ENCODE measurements around the gene DOK5.

The DOK5 gene

GRCh38 chr20:54619682-54620081, 144.3 kb downstream of the DOK5 start:
- no peak for DNase-seq

DNA sequence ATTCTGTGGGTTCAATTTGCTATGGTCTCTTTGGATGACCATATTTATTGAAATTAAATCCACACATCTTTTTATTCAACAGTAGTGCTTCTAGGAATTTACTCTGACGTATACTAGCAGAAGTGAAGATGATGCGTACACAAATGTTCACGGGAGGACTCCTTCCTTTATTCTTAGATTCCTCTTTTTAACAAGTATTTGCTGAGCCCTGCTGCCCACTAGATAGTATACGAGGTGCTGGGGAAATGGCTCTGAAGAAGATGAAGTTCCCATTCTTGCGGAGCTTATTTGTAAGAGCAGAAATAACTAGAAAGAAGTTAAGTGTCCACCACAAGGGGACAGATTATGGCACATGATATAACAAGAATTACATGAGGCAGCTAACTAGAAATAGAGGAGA, 145.2 kb downstream of the DOK5 start:
- DNase-seq, result no peak

DNA sequence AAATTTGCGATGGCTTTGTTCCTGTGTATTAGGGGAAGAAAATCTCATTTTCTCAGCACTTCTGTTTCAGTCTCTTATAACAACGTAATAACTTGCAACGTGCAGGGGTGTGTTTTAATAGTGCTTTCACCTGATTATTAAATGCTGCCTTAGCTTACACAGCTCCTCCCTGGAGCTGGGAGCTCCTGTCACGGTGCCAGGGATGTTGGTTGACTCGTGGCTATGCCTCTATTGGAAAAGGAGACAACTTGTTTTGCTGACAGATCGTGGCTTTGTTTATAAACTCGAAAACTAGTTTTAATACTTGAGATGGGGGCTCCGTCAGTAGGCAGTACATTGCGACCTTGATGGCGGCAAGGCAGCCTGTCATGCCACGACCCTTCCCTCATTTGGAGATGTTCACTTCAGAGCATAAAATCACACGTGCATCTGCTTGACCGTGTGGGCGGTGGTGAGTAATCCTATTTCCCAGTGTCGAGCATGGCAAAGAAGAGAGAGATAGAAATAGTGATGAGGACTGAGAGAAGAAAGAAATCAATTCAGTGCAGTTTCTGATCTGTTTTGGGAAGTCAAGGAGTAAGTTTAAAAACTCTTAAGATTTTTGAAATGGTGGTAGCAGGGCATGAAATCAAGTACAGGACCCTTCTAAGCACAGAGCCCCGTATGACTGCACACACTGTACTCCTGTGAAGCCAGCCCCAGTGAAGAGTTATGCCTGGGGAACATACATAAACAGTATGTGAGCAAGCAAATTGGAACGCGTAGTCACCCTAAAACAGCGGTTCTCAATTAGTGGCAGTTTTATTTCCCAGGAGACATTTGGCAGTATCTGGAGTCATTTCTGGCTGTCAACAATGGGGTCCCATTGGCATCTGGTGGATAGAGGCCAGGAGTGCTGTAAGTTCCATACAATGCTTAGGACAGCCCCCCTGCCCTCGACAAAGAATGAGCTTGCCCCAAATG, 147.2 kb downstream of the DOK5 start:
- no peak for DNase-seq

- DNase-seq, result no peak
Observed at GRCh38 chr20:54623991-54624569, 148.7 kb downstream of the DOK5 start.

DNA sequence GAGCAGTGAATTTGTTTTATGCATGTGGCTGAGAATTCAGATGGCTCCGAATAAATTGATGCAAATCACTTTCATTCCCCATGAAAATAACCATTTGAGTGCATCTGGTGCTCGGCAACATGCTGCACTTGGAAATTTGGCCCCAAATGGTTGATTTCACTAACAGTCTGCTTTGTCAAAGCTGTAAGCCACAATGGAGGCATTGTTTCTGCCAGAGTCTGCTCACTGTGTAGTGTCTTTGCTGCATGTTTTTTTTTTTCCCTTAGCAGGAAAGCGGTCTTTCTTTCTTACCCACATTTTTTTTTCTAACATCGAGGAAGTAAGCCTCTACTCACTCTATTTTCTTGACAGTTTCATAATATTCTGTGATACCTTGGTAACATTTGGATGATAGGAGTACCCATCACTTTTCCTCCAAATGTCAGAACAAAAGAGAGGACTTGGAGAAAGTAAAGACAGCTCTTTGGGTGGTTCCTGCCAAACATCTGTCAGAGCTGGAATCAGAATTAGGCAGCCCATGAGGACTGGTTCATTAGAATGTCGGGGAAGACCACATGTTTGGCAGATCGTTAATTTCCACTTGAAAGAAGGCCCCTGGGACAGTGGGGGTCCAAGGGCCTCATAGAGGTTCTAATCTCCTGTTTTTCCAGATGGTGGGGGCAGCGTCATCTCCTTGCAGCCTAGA, 149.5 kb downstream of the DOK5 start:
- no peak for DNase-seq

DNA sequence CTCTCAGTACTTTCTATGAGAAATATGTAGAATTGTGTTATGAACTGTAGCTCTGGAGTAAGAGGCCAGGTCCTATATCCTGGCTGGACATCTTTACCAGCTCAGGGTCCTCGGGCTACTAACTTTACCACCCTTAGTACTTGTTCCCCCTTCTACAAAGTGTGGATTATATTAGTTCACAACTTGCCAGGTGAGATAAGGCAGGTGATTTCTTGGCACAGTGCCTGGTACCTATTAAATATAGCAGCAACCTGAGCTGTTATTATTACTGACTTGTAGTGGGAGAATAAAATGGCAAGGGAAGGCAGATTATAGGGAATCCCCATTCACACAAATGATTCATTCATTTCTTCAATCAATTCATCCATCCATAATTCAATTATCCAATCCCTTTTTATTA, 150.1 kb downstream of the DOK5 start:
- DNase-seq, result no peak

DNA sequence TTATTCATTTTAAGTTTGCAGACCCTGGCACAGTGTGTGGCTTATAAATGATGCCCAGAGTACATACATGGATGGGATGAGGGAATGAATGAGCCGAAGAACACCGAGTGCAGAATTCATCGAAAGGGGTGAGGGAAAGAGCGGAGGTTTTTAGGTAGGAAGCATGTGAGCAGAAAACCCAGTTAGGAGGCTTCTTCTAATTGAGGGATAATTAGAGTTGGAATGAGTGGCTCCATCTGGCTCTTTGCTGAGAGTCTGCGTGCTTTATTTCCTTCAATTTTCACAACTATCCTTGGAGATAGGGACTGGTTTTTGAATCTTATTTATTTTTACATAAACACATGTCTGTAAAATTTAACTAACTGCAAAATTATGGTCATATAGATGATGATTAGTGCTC, 150.7 kb downstream of the DOK5 start:
- DNase-seq, result no peak

DNA sequence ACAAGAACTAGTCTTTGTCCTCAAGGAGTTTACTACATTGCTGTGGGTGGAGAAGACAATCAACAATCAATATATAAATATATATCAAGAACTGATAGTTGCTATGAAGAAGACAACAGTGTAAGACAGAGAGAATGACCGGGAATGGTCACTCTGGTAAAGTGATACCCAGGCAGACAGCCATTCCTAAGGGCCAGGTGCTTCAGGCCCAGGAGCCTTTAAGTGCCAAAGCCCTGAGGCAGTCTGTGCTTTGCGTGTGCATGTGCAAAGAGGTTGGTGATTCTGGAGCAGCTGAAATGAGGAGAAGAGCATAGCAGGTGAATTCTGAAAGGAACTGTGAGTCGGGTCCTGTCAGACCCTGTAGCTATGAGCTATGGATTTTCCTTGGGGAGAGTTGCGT, 154.2 kb downstream of the DOK5 start:
- no peak for DNase-seq

DNA sequence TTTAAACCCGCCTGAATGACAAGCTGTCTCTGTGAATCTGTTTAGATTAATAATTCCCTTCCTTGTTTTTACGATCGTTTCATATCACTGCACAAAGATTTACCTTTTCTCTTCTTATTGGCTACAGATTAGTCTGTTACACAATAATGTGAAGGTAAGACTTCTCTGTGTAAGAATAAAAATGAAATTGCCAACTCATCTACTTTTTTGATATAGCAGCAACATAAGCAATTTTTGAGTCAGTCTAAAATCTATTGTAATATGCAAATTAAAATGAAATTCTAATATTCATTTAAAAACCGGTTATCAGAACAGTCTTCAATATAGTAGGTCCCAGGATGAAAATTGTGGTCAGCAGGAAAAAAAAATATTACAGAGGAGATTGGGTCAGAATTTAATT, 155.2 kb downstream of the DOK5 start:
- DNase-seq, result no peak

DNA sequence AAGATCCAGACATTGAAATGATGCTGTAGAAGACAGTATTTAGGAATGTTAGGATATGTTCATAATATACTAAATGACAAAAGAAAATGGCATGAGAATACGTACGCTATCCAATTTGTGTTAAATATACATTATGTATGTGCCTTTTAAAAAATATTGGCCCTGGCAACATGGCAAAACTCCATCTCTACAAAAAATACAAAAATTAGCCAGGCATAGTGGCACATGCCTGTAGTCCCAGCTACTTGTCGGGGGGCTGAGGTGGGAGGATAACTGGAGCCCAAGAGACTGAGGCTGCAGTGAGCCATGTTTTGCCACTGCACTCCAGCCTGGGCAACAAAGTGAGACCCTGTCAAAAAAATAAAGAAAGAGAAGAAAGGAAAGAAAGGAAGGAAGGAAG, 155.7 kb downstream of the DOK5 start:
- no peak for DNase-seq

DNA sequence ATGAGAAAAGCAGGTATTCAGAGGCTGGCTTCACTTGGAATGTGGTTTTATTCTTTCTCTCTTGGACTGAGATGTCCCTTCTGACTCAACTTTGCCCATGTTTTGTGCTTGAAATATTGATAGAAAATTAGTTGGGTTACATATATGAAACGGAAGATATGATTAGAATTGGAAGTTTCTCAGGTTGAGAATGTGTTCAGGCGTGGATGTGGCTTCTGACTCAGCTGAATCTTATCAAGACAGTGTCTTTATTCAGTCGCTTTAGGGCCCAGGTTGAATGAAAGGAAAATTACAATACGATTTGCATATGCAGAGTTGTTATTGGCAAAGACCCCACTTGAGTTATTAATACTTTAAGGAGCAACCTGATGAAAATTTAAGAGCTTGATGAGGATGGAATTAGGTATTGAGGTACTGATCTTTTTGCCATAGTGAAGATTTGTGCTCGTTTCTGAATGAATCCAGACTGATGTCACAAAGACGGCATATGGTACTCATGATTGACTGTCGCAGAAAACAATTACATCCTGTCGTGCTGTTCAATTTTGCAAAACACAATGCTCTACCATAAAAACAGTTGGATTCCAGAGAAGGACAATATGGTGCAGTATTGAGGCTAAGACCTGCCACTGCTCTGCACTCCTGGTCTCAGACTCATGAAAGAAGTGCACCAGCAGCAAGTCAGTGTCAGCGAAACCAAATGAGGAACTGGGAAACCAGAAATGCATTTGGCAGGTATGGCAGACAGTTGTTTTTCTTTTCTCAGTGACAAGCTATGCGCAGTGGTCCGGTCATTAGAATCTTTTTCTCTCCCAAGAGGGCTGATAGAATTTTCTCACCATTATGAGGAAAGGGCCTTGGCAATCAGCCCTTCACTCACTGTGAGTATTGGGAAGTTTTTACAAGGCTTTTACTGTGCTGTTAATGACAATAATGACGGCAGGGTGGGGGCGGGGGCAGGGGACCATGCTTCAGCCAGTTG, 158.3 kb downstream of the DOK5 start:
- no peak for DNase-seq

- no peak for DNase-seq
Observed at GRCh38 chr20:54636575-54636974, 161.2 kb downstream of the DOK5 start.

GRCh38 chr20:54639941-54640340, 164.5 kb downstream of the DOK5 start:
- no peak for DNase-seq

DNA sequence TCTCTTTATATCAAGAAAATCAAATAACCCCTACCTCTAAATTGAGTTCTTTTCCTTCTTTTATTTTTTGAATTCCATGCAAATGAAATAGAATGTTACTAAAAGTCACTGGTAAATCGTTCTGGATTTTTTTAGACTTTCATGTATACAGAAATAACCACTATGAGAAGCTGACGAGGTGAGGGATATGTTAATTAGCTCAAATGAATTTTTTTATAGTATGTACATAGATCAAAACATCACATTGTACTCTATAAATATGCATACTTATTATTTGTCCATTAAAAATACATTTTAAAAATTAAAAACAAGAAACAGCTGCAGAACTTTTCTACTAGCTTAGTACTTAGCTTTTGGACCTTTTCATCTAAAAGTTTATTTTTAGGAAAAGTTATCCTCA, 165.4 kb downstream of the DOK5 start:
- no peak for DNase-seq

DNA sequence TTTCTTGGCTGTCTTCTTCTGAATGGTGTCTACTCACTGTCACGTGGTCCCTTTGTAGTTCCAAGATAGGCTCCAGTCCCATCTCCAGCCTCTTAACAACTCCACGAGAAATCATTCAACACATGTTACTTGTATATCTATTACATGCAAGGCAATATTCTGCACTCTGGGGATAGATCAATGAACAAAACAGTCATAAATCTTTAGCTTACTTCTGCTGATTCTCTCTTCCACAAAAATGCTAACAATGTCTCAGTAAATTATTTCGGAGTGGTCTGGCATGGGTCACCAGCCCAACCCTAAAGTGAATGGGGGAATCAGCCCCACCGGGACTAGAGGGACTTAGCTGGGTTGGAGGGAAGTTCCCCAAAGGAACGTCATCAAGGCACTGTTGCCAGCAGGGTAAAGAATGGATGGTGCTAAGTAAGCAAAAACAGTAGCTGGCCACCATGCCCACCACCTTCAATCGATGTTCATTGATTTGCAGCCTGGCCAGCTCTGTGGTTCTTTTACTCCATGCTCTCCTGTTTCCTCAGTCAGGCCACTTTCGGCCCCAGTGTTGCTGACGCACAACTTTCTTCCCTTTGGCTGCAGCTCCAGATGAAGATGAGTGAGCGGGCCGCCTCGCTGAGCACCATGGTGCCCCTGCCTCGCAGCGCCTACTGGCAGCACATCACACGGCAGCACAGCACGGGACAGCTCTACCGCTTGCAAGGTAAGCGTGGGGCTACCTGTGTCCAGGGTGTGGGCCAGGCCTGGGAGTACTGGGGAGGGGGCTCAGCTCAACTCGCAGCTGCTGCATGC, 167.7 kb downstream of the DOK5 start:
- no peak for DNase-seq

GRCh38 chr20:54643761-54644160, 168.4 kb downstream of the DOK5 start:
- DNase-seq, result no peak

DNA sequence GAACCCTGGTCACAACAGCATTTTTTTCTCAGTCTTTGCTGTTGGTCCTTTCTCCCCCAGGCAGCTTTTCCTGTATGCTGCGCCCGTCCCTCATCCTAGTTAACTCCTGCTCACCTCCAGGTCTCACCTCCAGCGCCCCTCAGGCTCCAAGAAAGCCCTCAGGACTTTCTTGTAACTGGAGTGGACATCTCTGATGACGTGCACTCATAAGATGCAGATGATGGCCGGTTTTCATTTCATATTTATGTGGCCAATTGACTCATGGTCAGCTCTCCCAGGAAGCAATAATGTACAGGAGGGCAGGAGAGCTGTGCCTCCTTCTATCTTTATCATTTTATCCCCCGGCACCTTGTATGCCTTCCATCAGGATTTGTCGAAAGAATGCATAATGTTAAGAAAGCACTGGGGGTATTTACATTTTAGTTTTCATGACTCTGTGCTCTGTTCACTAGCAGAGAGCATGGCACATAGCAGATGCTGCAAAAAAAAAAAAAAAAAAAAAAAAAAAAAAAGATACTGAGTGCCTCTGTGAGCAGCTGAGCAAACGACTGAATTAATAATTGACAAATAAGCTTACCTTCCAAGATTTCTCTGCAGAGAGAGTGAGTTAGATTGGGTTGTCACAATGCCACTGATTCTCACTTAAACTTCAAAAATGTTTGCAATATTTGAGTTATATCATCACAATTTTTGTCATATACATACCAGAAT, 170.2 kb downstream of the DOK5 start:
- no peak for DNase-seq

- DNase-seq, result no peak
Observed at GRCh38 chr20:54646156-54646517, 170.7 kb downstream of the DOK5 start.

DNA sequence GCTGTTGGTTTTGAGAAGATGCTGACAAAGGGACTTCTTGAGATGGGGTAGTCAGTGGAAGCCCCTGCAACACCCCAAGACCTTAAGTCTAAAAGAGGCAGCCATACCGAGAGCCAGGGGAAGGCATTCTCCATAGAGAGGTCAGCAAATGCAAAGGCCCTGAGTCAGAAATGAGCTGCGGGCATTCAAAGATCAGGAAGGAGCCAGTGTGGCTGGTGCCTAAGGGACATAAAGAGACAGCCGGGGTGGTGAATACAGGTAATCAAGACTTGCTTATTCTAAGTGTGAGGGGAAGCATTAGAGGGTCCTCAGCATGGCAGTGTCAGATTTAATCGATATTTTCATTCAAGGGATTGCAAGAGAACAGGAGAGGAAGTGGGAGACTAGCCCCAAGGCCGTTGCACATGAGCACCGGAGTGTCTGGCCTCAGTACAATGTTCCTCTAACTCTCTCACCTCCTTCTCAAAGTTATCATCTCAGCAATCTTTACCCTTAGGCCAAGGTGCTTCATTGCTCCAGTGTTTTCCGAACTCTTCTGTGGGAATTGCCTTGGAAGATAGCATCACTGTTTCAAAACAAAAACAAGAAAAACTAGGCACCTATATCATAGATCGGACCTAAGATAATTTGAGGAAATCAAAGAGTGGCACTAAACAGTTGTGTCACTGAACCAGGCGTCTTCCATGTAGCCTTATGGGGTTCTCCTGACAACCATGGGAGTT, 173.2 kb downstream of the DOK5 start:
- DNase-seq, result no peak

DNA sequence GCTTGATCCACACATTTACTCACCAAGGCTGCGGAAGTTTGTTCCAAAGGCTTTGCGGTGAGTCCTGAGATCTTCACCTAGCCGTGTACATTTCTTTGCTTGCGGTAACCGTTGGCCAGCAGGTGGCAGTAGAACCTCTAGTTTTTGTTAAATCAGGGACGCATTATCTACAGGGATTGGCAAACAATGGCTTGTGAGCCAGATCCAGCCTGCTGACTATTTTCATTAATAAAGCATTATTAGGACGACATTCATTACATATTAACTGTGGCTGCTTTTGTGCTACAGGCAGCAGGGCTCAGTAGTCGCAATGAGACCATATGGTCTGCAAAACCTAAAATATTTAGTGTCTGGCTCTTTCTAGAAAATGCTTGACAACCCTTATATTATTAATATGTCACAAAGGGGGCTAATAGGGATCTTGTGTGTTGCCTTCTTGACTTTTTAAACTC, 174.1 kb downstream of the DOK5 start:
- peak; percentile 60 for DNase-seq
